ENCODE data around the gene CDC14B. TPM values are rescaled to one million over a fixed set of nuclear protein-coding genes. Genes with fewer than 3 reads are reported as not detected.

Gene CDC14B
- total RNA-seq, 1 experiment from 2014 or later, result 11.4 TPM

- Histone ChIP-seq H3K9ac (ENCODE audit: low read length) (no peak overlapping the region), H3K27me3 (ENCODE audit: low read length) (no peaks in the 10 kb centered on the region), H3K79me2 (ENCODE audit: low read length) (no peaks in the 10 kb centered on the region), H3K4me2 (ENCODE audit: low read length) (no peak overlapping the region), H3K27ac (ENCODE audit: low read length) (no peak overlapping the region), H3F3A (ENCODE audit: low read length, unreplicated experiment) (no peaks in the 10 kb centered on the region), H3K4me3 (ENCODE audit: low read length) (no peak overlapping the region), H3K9me3 (ENCODE audit: low read length) (no peaks in the 10 kb centered on the region), H3K36me3 (ENCODE audit: low read depth, low read length) (no peaks in the 10 kb centered on the region; the same call in 1 of the 2 replicates), H3K9me2 (replicated peaks; ENCODE audit: low read length) (no peaks in the 10 kb centered on the region), H2AFZ (ENCODE audit: low read length) (no peak overlapping the region), H3K4me1 (ENCODE audit: insufficient read depth, low read length) (no peaks in the 10 kb centered on the region), H4K20me1 (ENCODE audit: low read length) (no peaks in the 10 kb centered on the region)
- TF ChIP-seq CTCF (conservative IDR thresholded peaks at IDR 0.05; ENCODE audit: low read depth, low read length) (no peak), EZH2 (IDR thresholded peaks at IDR 0.05; ENCODE audit: low read length, unreplicated experiment) (no peak), EZH2phosphoT487 (IDR thresholded peaks at IDR 0.05; ENCODE audit: borderline replicate concordance, low read length) (no peak)
- DNase-seq, result no peak
- intact Hi-C loops (cut with micrococcal nuclease), result no loop called here
- POLR2A ChIA-PET (ENCODE audit: unreplicated experiment), result no interaction called here
- no peak for ATAC-seq
- BruUV-seq (replicated peaks), result no TSS peak
- CTCF ChIA-PET, result no interaction called here
These were observed 110.6 kb downstream of the CDC14B start for GRCh38 chr9:96509026-96509425.

- Histone ChIP-seq H3K4me1 (ENCODE audit: insufficient read depth, low read length) (peaks cover 4% of the 10 kb centered on the region; the same call in 1 of the 2 replicates), H3K4me3 (ENCODE audit: low read length) (no peak overlapping the region), H3K27ac (ENCODE audit: low read length) (no peak overlapping the region), H2AFZ (ENCODE audit: low read length) (no peak overlapping the region), H3K9me2 (replicated peaks; ENCODE audit: low read length) (no peaks in the 10 kb centered on the region), H3K9me3 (ENCODE audit: low read length) (no peaks in the 10 kb centered on the region), H3F3A (ENCODE audit: low read length, unreplicated experiment) (no peaks in the 10 kb centered on the region), H3K27me3 (ENCODE audit: low read length) (no peaks in the 10 kb centered on the region), H3K36me3 (ENCODE audit: low read depth, low read length) (no peaks in the 10 kb centered on the region), H3K9ac (ENCODE audit: low read length) (no peak overlapping the region), H3K79me2 (ENCODE audit: low read length) (no peaks in the 10 kb centered on the region), H4K20me1 (ENCODE audit: low read length) (no peaks in the 10 kb centered on the region), H3K4me2 (ENCODE audit: low read length) (no peak overlapping the region)
- POLR2A ChIA-PET (ENCODE audit: unreplicated experiment), result no interaction called here
- BruUV-seq (replicated peaks), result no TSS peak
- DNase-seq, result no peak
- intact Hi-C loops (cut with micrococcal nuclease), result no loop called here
- no peak for ATAC-seq
- CTCF ChIA-PET, result no interaction called here
- TF ChIP-seq EZH2 (IDR thresholded peaks at IDR 0.05; ENCODE audit: low read length, unreplicated experiment) (no peak), CTCF (conservative IDR thresholded peaks at IDR 0.05; ENCODE audit: low read depth, low read length) (no peak), EZH2phosphoT487 (IDR thresholded peaks at IDR 0.05; ENCODE audit: borderline replicate concordance, low read length) (no peak)
These were observed 111.3 kb downstream of the CDC14B start for GRCh38 chr9:96508227-96508940.

GRCh38 chr9:96505316-96505991, 114.2 kb downstream of the CDC14B start:
- peaks cover 10% of the 10 kb centered on the region; the same call in 1 of the 2 replicates for H3K4me1 ChIP-seq (ENCODE audit: insufficient read depth, low read length)
- ChIA-PET POLR2A (ENCODE audit: unreplicated experiment) (interaction anchor here (0.5 kb wide), 1 partner anchor 61 kb away, joined by 6 read pairs; no protein-coding TSS in a partner anchor), CTCF (interaction anchor here (0.6 kb wide), 1 partner anchor 11 kb away, joined by 4 read pairs; no protein-coding TSS in a partner anchor)
- H3F3A ChIP-seq (ENCODE audit: low read length, unreplicated experiment), result no peaks in the 10 kb centered on the region
- H4K20me1 ChIP-seq (ENCODE audit: low read length), result no peaks in the 10 kb centered on the region
- intact Hi-C loops (cut with micrococcal nuclease), result no loop called here
- no peaks in the 10 kb centered on the region for H3K27me3 ChIP-seq (ENCODE audit: low read length)
- no peak overlapping the region for H3K4me3 ChIP-seq (ENCODE audit: low read length)
- no peak for ATAC-seq
- DNase-seq, result no peak
- no peak for TF ChIP-seq EZH2 (IDR thresholded peaks at IDR 0.05; ENCODE audit: low read length, unreplicated experiment)
- no peak for TF ChIP-seq CTCF (conservative IDR thresholded peaks at IDR 0.05; ENCODE audit: low read depth, low read length)
- TF ChIP-seq EZH2phosphoT487 (IDR thresholded peaks at IDR 0.05; ENCODE audit: borderline replicate concordance, low read length), result no peak
- no peak overlapping the region for H2AFZ ChIP-seq (ENCODE audit: low read length)
- no peaks in the 10 kb centered on the region for H3K79me2 ChIP-seq (ENCODE audit: low read length)
- no TSS peak for BruUV-seq (replicated peaks)
- H3K9me3 ChIP-seq (ENCODE audit: low read length), result no peaks in the 10 kb centered on the region
- H3K36me3 ChIP-seq (ENCODE audit: low read depth, low read length), result no peaks in the 10 kb centered on the region
- no peaks in the 10 kb centered on the region for H3K9me2 ChIP-seq (replicated peaks; ENCODE audit: low read length)
- H3K4me2 ChIP-seq (ENCODE audit: low read length), result no peak overlapping the region
- H3K27ac ChIP-seq (ENCODE audit: low read length), result no peak overlapping the region
- H3K9ac ChIP-seq (ENCODE audit: low read length), result no peak overlapping the region

All from PC-3 (cell line).